ENCODE results near the gene TEDC1.

DNA sequence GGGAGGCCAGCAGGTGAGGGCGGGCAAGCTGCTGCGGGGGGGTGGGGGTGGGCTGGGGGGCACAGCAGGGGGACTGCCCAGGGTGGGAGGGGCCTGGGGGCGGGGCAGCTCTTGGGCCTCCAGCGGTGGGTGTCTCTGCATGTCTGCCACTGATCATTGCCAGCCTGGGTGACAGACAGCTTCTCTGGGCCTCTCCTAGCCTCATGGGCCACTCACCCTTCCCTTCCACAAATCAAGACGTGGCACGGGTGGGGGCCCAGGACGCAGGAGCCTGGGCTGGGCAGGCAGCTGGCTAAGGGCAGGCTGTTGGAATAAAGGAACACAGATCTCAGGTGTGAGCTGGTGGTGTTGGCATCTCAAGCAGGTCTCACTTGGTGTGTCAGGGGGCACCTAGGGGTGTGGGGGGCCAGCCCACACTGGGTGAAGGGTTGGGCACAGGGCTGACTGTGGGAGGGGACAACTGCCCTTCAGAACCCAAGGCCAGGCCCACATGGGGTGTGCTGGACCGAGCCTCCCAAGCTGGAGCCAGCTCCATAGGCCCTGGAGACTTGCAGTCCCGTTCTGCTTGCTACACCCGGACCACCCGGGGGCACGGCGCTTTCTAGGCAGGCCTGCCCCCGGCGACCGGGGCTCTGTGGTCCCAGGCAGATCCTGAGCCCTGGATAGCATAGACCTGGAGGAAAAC, 3.0 kb downstream of the TEDC1 start:
- TF ChIP-seq POLR2AphosphoS5 (IDR thresholded peaks at IDR 0.05; ENCODE audit: borderline replicate concordance, low read depth, low read length) (no peak), EZH2 (IDR thresholded peaks at IDR 0.05) (no peak), FOXP2 (optimal IDR thresholded peaks at IDR 0.05; ENCODE audit: control extremely low read depth, extremely low read length, insufficient read depth) (no peak)
